Heart left ventricle (tissue), 13 donors: ENCODE data around the gene SH3GL3.

ENCODE experiments used
- POLR2A ChIP-seq, 2 donors: fragments of 450-650 bp; IDR thresholded peaks; one replicate each; pipeline ENCODE4 v1.6.1; 2017; ENCODE audit warnings: antibody characterized with exemption in 2 of 2, mild to moderate bottlenecking in 2 of 2, moderate library complexity in 2 of 2
- TF ChIP-seq, protein P1 (sequence below), 12 donors: fragments of 200-600 bp; sonication (generic) in 4 of 12; IDR thresholded peaks; one replicate each; pipeline versions ENCODE4 v1.5.0 to v1.8.0; 2018 to 2022; ENCODE audit warnings: antibody characterized with exemption in 12 of 12, mild to moderate bottlenecking in 5 of 12
- donor health status: ischemic (EF 13 %, LVEDD 7.1; RV severe dilation, severe dysfunction).
- donor health status: DM: no; HTN: yes; CAD: no.
- donor health status: DM: no; HTN: no; CAD: no.
- donor health status: ischemic (EF 25% LVEDD 6.9; RV normal size, moderate dysfunction).
- donor health status: ischemic (EF 25% LVEDD 5.7; RV mildly dilated, moderate dysfunction).
- donor health status: ischemic (EF 35%, LVEDD 5.7; RV mildly dilated, moderate dysfunction).
- donor health status: nonischemic (EF 11% LVEDD 7.7; RV severe dilation, severe dysfunction).
- donor health status: DM: yes; HTN: yes; CAD: no.
- donor health status: PGD.
- donor health status: ischemic (EF 29% LVEDD 5.4; RV normal size, mild dysfunction).
- donor health status: nonischemic (EF 23%, LVEDD 6.1; RV moderate dilation, normal function).

- TF ChIP-seq, protein P1, sequence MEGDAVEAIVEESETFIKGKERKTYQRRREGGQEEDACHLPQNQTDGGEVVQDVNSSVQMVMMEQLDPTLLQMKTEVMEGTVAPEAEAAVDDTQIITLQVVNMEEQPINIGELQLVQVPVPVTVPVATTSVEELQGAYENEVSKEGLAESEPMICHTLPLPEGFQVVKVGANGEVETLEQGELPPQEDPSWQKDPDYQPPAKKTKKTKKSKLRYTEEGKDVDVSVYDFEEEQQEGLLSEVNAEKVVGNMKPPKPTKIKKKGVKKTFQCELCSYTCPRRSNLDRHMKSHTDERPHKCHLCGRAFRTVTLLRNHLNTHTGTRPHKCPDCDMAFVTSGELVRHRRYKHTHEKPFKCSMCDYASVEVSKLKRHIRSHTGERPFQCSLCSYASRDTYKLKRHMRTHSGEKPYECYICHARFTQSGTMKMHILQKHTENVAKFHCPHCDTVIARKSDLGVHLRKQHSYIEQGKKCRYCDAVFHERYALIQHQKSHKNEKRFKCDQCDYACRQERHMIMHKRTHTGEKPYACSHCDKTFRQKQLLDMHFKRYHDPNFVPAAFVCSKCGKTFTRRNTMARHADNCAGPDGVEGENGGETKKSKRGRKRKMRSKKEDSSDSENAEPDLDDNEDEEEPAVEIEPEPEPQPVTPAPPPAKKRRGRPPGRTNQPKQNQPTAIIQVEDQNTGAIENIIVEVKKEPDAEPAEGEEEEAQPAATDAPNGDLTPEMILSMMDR (IDR thresholded peaks at IDR 0.05) = no peak
- no peak for TF ChIP-seq POLR2A (IDR thresholded peaks at IDR 0.05)
Observed at GRCh38 chr15:83555383-83555782, 108.2 kb downstream of the SH3GL3 start.
